Neuron (in vitro differentiated cells): ENCODE data around the gene AGAP1.

ENCODE experiments used
- H2AFZ ChIP-seq: one replicate; pipeline ENCODE4 v1.6.1; 2013; ENCODE audit warnings: low read depth, mild to moderate bottlenecking, inconsistent platforms, low read length, moderate library complexity
- H3K27me3 ChIP-seq: one replicate; pipeline ENCODE4 v1.6.1; 2013; ENCODE audit warnings: low read length; ENCODE audit not compliant: insufficient read depth
- H3K36me3 ChIP-seq: one replicate; pipeline ENCODE4 v1.6.1; 2013; ENCODE audit warnings: low read length; ENCODE audit not compliant: insufficient read depth
- H3K4me1 ChIP-seq: one replicate; pipeline ENCODE4 v1.6.1; 2013; ENCODE audit warnings: low read length; ENCODE audit not compliant: insufficient read depth
- H3K4me3 ChIP-seq: 2 replicates; pipeline ENCODE4 v1.5.1; 2013; ENCODE audit warnings: mild to moderate bottlenecking, low read length, moderate library complexity
- H3K9me3 ChIP-seq: one replicate; pipeline ENCODE4 v1.6.1; 2013; ENCODE audit warnings: low read length

The AGAP1 gene

DNA sequence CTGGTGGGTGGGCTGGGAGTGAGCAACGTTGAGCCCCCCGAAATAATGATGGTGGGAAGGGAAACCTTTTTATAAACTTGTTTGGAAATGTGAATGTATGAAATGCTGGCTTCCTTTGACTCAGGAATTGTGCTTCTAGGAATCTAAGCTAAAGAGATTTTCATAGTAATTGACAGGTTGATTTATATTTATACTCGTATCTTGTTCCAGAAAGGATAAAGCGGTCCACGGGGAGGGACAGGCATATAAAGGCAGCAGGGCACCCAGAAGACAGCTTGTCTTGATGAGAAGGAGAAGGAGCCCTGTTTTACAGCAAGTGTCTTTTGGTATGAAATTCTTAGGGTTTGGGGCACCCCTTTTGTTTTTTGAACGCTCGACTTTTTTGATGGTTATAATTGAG, 157.8 kb downstream of the AGAP1 start:
- Histone ChIP-seq H3K36me3 (no peaks in the 10 kb centered on the region), H3K27me3 (no peaks in the 10 kb centered on the region), H3K4me1 (peaks cover 23% of the 10 kb centered on the region), H3K4me3 (no peak overlapping the region), H2AFZ (no peak overlapping the region), H3K9me3 (peaks cover 2% of the 10 kb centered on the region)

DNA sequence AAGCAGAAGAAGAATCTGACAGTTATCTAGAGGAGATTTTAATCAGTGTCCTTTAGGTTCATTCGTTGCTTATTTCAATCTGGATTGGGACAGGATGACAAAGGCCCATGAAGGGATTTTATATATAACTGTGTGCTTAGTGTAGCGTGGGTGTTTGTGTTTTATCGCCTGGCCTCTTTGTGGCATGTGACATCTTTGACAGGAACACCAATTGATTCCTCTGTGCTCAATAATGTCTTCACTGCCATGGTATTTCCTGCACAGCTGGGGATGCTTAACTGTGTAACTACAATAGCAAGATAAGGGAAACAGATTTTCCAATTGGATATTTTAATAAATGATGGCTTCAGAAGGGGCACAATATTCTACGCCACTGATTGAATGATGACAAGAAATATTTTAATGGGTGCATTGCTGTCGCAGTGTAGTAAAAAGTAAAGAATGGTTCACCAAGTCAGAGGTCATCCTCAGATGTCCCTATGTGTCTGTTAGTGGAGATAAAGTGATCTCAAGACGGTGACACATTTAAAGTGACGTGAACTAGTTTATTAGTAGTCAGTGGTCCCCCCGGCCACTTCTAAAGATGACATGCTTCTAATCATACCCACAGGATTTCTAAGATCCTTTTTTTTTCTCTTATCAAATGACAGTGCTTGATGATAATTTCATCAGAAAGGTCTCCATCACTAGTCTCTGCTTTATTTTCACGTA, 160.4 kb downstream of the AGAP1 start:
- H2AFZ ChIP-seq, result no peak overlapping the region
- peaks cover 41% of the 10 kb centered on the region for H3K4me1 ChIP-seq
- H3K9me3 ChIP-seq, result peaks cover 2% of the 10 kb centered on the region
- no peaks in the 10 kb centered on the region for H3K36me3 ChIP-seq
- H3K27me3 ChIP-seq, result no peaks in the 10 kb centered on the region
- H3K4me3 ChIP-seq, result no peak overlapping the region

DNA sequence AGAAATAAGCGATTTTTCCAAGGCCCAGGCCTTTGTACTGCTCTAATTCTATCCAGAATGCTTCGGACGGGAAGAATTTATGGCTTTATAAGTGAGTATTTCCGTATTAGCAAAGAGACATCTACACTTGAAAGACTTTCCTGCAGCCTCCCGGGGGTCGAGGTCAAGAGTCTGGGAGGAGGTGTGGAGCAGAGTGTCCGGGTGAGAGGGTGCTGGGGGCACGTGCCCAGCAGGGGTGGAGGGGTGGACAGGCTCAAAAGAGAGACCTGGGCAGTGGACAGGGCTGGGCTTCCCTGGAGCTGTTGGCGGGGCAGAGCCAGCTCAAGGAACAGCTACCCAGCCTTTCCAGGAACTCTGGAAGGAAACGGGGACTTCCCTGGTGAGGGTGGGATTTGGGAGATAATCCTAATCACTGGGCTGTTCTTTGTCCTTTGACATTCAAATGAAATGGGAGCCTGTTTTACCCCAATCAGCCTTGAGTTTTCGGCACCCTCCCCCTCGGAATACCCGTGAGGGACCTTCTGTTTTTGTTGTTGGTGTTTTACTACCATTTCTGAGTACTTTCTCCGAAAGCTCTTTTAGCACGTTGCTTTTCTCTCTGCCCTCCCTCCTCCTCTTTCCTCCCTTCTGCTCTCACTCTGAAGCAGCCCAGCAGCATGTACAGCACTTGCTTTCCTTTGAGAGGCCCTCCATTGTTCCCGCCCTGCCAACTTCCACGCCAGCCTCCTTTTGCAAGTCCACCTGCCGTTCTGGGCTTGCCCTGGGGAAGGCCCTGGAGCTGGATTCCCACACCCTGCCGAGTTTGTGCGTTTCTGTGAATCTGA, 164.7 kb downstream of the AGAP1 start:
- Histone ChIP-seq H3K4me3 (peak overlapping the region; percentile 25), H2AFZ (no peak overlapping the region), H3K27me3 (no peaks in the 10 kb centered on the region), H3K4me1 (peaks cover 52% of the 10 kb centered on the region), H3K9me3 (no peaks in the 10 kb centered on the region), H3K36me3 (no peaks in the 10 kb centered on the region)

DNA sequence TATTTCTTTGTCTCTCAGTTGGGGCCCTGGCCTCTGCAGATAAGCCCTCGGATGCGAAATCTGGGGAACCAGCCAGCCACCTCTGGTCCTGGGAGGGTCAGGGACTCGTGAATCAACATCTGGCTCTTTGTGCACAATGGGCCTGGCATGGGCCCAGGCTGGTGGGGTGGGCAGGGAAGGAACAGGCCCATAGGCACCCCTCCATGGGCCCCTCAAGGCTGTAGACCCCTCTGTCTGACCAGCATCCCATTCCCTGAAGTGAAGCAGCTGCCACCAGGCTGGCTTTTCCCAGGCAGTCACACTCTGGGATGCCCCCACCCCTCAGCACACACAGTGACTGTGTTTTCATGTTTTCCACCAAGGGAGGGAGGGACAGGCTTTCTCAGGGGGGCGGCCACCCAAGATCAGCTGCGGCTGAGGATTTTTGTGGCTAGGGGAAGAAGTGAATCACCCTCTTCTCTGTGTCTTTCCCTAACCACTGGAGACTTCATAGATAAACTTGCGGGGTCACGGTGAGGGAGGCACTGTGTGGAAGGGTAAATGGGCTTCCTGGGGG, 166.0 kb downstream of the AGAP1 start:
- H3K27me3 ChIP-seq, result no peaks in the 10 kb centered on the region
- no peak overlapping the region for H2AFZ ChIP-seq
- no peaks in the 10 kb centered on the region for H3K36me3 ChIP-seq
- H3K4me3 ChIP-seq, result no peak overlapping the region
- H3K4me1 ChIP-seq, result peaks cover 49% of the 10 kb centered on the region
- no peaks in the 10 kb centered on the region for H3K9me3 ChIP-seq

DNA sequence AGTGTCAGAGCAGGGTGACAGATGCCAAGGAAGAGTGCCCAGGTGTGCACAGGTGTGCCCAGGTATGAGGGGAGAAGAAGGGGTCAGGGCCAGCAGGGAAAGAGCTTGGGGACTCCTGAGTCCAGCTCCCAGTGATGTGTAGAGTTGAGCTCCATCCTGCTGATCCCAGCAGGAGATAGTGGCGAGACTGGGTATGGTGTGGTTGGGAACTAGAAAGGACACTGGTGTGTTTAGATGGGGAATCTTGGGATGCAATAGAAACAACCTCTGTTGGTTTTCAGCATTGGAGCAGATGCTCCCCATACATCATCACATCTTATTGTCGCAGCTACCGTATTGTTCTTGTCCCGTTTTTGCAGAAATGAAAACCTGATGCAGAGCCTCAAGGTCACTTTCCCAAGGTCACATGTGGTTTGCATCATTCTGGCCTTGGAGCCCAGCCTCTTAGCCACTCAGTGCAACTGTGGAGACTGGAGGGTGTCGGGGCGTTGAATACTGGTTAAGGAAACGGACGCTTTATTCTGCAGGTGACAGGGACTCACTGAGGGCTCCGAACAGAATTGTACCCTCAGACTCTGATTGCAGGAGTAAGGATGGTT, 166.7 kb downstream of the AGAP1 start:
- H3K4me3 ChIP-seq, result no peak overlapping the region
- no peaks in the 10 kb centered on the region for H3K9me3 ChIP-seq
- no peaks in the 10 kb centered on the region for H3K36me3 ChIP-seq
- peaks cover 43% of the 10 kb centered on the region for H3K4me1 ChIP-seq
- H3K27me3 ChIP-seq, result no peaks in the 10 kb centered on the region
- no peak overlapping the region for H2AFZ ChIP-seq

DNA sequence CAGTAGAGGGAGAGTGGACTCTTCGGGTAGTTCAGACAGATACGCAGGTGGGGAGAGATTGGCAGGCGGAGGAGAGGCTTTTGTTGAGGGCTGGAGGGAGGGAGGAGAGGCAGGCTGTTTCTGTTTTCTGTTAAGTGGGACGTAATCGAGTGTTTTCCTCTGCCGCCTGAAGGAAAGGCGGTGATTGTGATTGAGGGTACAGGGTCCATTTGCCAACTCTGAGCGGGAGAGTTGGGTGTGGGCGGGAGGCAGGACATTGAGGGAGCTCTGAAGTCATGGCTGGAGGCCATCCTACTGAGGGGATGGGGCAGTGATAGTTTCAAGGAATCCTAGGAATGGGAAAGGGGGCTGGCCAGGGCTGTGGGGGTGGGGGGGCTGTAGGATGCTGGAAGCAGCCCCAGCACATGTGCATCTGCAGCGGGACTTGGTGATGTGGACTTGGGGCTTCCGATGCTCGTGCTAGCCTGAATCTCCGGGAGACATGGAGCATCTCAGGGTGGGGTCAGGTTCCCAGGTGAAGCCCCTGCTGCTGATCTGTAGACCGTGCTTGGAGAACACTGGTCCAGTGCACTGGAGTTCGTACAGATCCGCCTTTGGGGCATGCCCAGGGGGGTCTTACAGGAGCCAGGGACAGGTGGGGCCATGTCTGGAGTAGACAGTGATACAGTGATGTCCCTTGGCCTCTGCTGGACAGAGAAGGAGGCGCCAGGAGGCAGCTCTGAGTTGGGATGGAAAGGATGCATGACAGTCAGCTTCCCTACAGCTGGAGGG, 167.5 kb downstream of the AGAP1 start:
- Histone ChIP-seq H3K36me3 (no peaks in the 10 kb centered on the region), H2AFZ (no peak overlapping the region), H3K4me1 (peaks cover 46% of the 10 kb centered on the region), H3K27me3 (no peaks in the 10 kb centered on the region), H3K9me3 (no peaks in the 10 kb centered on the region), H3K4me3 (no peak overlapping the region)

DNA sequence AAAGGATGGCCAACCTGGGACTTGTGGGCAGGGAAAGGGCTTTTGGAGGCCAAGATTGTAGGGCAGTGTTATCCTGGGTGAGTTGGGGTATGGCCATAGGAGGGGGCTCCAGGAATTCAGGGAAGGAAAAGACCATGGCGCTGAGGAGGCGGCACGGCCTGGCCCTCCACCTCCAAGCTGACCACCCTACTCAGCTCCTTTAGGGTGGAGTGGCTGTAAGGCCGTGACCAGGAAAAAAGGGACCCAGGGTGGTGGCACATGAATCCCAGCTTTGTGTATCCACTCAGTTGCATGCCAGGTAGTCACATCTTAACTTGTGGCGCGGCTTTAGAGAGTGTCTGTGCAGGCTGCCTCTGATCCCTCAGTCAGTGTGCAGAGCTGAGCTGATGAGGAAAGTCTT, 168.1 kb downstream of the AGAP1 start:
- no peak overlapping the region for H2AFZ ChIP-seq
- no peaks in the 10 kb centered on the region for H3K9me3 ChIP-seq
- H3K27me3 ChIP-seq, result no peaks in the 10 kb centered on the region
- H3K4me1 ChIP-seq, result peaks cover 51% of the 10 kb centered on the region
- H3K36me3 ChIP-seq, result no peaks in the 10 kb centered on the region
- no peak overlapping the region for H3K4me3 ChIP-seq

DNA sequence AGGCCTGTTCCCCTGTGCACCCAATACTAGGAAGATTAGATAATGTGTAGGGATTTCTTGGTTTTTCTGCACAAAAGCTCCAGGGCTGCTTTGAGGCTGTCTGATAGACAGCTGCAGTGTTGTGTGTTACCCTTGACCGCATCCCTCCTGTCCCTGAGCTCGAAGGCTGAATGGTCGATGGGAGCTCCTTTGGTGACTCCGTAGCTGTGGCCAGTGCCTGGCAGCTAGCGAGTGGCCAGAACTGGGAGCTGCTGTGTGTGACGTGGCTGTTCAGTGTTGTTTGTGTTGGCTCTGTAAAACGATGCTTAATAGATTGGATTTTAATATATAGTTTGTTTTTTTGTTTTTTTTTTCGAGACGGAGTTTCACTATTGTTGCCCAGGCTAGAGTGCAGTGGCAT, 170.0 kb downstream of the AGAP1 start:
- no peaks in the 10 kb centered on the region for H3K9me3 ChIP-seq
- no peaks in the 10 kb centered on the region for H3K27me3 ChIP-seq
- no peaks in the 10 kb centered on the region for H3K36me3 ChIP-seq
- H3K4me3 ChIP-seq, result no peak overlapping the region
- H2AFZ ChIP-seq, result no peak overlapping the region
- peaks cover 37% of the 10 kb centered on the region for H3K4me1 ChIP-seq

DNA sequence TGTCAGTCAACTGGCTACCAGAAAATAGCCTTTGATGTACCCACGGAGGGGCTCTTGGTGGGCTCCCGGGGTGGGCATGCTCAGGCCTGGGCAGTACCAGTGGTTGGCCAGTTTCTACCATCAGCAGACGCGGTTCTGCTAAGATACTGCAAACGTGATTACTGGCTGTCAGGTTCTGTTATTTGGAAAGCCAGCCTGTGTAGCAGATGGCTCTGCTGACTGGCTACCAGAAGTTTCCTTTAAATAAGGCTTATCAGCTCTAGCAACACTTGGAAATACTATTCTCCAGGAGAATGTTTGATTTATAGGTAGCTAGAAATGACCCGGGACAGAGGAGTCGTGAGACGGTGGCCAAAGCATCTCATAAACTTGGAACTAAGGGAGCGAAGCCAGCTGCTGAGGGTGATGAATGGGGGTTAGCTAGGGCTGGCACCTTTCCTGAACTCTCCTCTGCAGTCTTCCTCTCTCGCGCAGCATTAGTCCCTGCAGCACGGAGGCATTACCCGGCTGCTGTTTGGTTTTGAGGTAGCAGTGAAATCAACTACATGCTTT, 171.9 kb downstream of the AGAP1 start:
- H3K4me1 ChIP-seq, result peaks cover 27% of the 10 kb centered on the region
- no peaks in the 10 kb centered on the region for H3K36me3 ChIP-seq
- no peaks in the 10 kb centered on the region for H3K27me3 ChIP-seq
- no peak overlapping the region for H2AFZ ChIP-seq
- H3K9me3 ChIP-seq, result no peaks in the 10 kb centered on the region
- H3K4me3 ChIP-seq, result peak overlapping the region; percentile 48

DNA sequence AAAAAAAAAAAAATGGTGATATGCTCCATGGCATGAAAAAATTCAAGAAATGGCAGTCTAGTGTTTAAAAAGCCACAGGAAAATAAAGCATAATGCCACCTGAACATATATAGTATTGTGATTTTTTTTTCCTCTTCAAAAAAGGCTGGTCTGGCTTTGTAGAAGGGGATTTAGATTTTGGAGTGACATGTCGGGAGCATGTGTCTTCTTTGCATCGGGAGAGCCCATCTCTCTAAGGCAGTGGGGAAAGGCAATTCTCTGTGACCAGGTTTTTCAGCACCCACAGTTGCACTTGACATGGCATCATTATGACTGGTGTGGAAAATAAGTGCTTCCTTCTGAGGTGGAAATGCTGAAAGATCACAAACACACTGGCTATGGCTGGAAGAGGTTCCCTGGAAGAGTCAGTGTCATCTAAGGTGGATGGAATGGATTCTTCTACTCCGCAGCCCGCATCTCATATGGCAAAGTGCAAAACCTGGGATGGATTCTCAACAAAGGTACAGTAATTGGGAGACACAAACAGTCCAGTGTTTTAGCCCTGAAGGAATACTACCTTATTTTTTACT, 172.5 kb downstream of the AGAP1 start:
- Histone ChIP-seq H3K36me3 (no peaks in the 10 kb centered on the region), H3K9me3 (no peaks in the 10 kb centered on the region), H3K4me3 (peak overlapping the region; percentile 48), H2AFZ (no peak overlapping the region), H3K4me1 (peaks cover 33% of the 10 kb centered on the region), H3K27me3 (no peaks in the 10 kb centered on the region)

DNA sequence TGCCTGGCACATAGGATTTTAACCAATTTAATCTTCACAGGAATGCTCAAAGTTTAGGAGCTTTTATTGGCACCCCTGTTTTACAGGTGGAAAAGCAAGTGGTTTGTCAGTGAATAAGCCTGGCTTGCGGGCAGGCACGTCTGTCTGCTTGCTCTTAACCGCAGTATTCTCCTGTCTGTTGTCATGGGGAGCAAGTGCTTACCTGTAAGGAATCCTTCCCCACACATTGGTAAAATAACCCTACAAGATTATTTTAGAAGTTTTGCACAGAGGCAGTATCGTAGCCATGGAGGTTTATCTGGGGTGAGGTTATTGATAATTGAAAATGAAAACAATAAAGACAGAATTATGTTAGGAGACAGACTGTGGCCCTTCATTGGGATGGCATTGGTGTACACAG, 174.9 kb downstream of the AGAP1 start:
- Histone ChIP-seq H3K4me3 (peak overlapping the region; percentile 23), H3K27me3 (no peaks in the 10 kb centered on the region), H2AFZ (no peak overlapping the region), H3K9me3 (no peaks in the 10 kb centered on the region), H3K36me3 (no peaks in the 10 kb centered on the region), H3K4me1 (peaks cover 51% of the 10 kb centered on the region)

DNA sequence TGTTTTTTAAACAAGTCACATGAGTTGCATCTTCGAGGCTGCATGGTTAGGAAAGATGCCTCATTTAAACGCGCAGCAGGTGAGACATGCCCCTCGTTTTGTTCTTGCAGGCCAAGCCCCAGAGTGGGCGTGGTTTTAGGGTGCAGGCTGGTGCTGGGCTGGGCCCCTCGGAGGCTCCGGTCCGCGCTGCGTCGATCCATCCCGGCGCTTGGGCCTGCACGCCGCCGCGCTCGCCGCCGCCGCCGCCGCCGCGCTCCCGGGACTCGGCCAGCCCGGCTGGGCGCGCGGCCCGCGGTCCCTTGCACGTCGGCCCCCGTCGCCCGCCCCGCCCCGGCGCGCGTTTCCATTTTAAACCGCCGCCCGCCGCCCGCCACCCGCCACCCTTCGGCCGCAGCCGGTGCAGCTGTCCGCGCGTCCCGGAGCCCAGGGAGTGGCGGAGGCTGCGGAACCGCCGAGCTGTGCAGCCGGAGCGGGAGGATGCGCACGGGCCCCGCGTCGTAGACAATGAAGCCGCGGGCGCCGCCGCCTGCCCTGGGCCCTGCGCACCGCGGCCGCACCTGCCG, 175.5 kb downstream of the AGAP1 start:
- H2AFZ ChIP-seq, result no peak overlapping the region
- peaks cover 51% of the 10 kb centered on the region for H3K4me1 ChIP-seq
- no peaks in the 10 kb centered on the region for H3K9me3 ChIP-seq
- no peaks in the 10 kb centered on the region for H3K27me3 ChIP-seq
- H3K36me3 ChIP-seq, result no peaks in the 10 kb centered on the region
- peak overlapping the region; percentile 56 for H3K4me3 ChIP-seq
